ENCODE data around the gene HECTD4. TPM values are rescaled to one million over a fixed set of nuclear protein-coding genes. Genes with fewer than 3 reads are reported as not detected.

The HECTD4 gene
- total RNA-seq, 1 experiment from 2014 or later = 31.2 TPM

DNA sequence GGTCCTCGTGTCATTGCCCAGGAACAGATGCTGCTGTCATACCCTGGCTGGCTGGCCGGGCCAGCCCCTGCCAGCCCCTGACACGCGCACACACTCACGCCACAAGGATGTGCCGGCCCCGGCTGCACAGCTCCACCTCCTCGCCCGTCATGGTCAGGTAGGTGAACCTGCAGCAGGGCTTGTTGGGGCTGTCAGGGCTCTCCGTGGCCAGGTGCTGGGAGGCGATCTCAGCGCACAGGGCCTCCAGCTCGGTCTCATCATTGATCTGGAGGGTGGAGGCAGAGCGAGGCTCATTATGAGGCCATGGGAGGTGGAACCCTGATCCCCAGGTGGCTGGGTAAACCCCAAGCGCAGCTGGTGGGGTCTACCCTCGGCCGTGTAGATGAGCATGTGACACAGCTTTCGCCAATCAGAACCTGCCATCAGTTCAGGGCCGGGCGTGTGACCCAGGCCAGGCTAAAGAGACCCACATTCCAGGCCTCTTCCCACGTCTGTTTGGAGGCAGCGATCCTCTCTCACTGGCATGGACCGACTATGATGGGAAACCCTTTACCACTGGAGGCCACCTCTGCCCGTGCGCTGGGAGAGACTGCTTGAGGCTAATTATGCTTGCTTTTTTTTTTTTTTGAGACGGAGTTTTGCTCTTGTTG, 218.1 kb downstream of the HECTD4 start:
- Histone ChIP-seq H3K79me2 (ENCODE audit: insufficient read depth, low read length) (no peaks in the 10 kb centered on the region), H3K4me1 (ENCODE audit: control insufficient read depth in 1 of 2, insufficient read depth in 2 of 2, low read length in 2 of 2) (no peaks in the 10 kb centered on the region), H3K9me3 (ENCODE audit: control insufficient read depth in 1 of 2, insufficient read depth in 1 of 2, low read depth in 1 of 2, low read length in 2 of 2) (no peaks in the 10 kb centered on the region), H3K27ac (ENCODE audit: low read depth, low read length) (no peak overlapping the region), H3K9ac (ENCODE audit: low read length) (no peak overlapping the region), H3K4me3 (replicated peaks in 1 of 2; ENCODE audit: low read depth in 1 of 2, low read length in 2 of 2) (no peak overlapping the region), H2AFZ (ENCODE audit: low read depth, low read length, poor library complexity, severe bottlenecking) (no peak overlapping the region), H3K9me2 (ENCODE audit: insufficient read depth) (no peaks in the 10 kb centered on the region), H3K36me3 (ENCODE audit: control insufficient read depth in 1 of 2, insufficient read depth in 2 of 2, low read length in 2 of 2) (peaks cover 0 to 9% of the 10 kb centered on the region in 2 experiments; a peak in 2 of 4 replicates), H3K4me2 (ENCODE audit: low read length) (no peak overlapping the region), H4K20me1 (ENCODE audit: insufficient read depth) (no peaks in the 10 kb centered on the region), H3K27me3 (ENCODE audit: insufficient read depth, low read length) (no peaks in the 10 kb centered on the region)
- POLR2A ChIA-PET = no interaction called here
- TF ChIP-seq SIN3A (IDR thresholded peaks at IDR 0.05; ENCODE audit: low read depth) (no peak), JUND (IDR thresholded peaks at IDR 0.05) (no peak), YY1 (IDR thresholded peaks at IDR 0.05; ENCODE audit: extremely low read depth, insufficient replicate concordance, low read depth, low read length) (no peak), SP1 (IDR thresholded peaks at IDR 0.05; ENCODE audit: low read depth) (no peak), CBX3 (IDR thresholded peaks at IDR 0.05; ENCODE audit: low read depth) (no peak), EGR1 (IDR thresholded peaks at IDR 0.05; ENCODE audit: low read depth) (no peak), ZFX (IDR thresholded peaks at IDR 0.05) (no peak), ZNF274 (IDR thresholded peaks at IDR 0.05; ENCODE audit: low read depth, low read length) (no peak), SRF (IDR thresholded peaks at IDR 0.05; ENCODE audit: low read depth) (no peak), CEBPB (IDR thresholded peaks at IDR 0.05; ENCODE audit: low read depth) (no peak), ELF1 (IDR thresholded peaks at IDR 0.05; ENCODE audit: borderline replicate concordance, low read depth) (no peak), POLR2AphosphoS5 (IDR thresholded peaks at IDR 0.05; ENCODE audit: low read depth, low read length) (no peak)
- TF ChIP-seq, protein P1, sequence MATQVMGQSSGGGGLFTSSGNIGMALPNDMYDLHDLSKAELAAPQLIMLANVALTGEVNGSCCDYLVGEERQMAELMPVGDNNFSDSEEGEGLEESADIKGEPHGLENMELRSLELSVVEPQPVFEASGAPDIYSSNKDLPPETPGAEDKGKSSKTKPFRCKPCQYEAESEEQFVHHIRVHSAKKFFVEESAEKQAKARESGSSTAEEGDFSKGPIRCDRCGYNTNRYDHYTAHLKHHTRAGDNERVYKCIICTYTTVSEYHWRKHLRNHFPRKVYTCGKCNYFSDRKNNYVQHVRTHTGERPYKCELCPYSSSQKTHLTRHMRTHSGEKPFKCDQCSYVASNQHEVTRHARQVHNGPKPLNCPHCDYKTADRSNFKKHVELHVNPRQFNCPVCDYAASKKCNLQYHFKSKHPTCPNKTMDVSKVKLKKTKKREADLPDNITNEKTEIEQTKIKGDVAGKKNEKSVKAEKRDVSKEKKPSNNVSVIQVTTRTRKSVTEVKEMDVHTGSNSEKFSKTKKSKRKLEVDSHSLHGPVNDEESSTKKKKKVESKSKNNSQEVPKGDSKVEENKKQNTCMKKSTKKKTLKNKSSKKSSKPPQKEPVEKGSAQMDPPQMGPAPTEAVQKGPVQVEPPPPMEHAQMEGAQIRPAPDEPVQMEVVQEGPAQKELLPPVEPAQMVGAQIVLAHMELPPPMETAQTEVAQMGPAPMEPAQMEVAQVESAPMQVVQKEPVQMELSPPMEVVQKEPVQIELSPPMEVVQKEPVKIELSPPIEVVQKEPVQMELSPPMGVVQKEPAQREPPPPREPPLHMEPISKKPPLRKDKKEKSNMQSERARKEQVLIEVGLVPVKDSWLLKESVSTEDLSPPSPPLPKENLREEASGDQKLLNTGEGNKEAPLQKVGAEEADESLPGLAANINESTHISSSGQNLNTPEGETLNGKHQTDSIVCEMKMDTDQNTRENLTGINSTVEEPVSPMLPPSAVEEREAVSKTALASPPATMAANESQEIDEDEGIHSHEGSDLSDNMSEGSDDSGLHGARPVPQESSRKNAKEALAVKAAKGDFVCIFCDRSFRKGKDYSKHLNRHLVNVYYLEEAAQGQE (IDR thresholded peaks at IDR 0.05; ENCODE audit: low read depth) = no peak
- TF ChIP-seq, protein P2, sequence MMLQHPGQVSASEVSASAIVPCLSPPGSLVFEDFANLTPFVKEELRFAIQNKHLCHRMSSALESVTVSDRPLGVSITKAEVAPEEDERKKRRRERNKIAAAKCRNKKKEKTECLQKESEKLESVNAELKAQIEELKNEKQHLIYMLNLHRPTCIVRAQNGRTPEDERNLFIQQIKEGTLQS (IDR thresholded peaks at IDR 0.05) = no peak
- CTCF ChIA-PET = no interaction called here
- RAD21 ChIA-PET (ENCODE audit: low non-redundant PET in 1 of 2, low total read pairs in 2 of 2, uncharacterized antibody in 2 of 2, unreplicated experiment in 2 of 2) = no interaction called here
- intact Hi-C loops (cut with micrococcal nuclease) = no loop called here
- no peak for DNase-seq (ENCODE audit: low read depth, low spot score)
- no peak for ATAC-seq
- BruUV-seq (replicated peaks) = no TSS peak
